Amniotic epithelial cell (primary cell): ENCODE data around the gene DBH.

Experiments
- DNase-seq: peaks from one replicate; pipeline ENCODE4 v3.0.0-alpha.2; 2010; ENCODE audit warnings: low read depth

Gene DBH

DNA sequence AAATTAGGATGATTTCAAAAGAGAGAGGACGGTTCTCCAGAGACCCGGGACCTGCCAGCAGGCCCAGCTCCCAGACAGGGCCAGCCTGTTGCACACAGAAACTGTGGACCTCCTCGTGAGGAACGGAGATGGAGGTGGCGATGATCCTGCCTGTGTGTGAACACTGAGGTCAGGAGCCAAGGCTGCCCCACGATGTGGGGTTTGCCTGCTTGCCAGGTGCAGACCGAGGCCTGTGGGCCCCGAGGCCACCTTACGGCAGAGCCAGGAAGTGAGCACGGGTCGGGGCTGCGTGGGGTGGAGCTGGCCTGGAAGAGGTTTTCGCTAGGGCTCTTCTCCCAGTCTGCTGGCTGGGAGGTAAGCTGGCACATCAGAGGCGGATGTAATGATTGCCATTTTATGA lies 31.3 kb upstream of the DBH start:
- DNase-seq = no peak

DNA sequence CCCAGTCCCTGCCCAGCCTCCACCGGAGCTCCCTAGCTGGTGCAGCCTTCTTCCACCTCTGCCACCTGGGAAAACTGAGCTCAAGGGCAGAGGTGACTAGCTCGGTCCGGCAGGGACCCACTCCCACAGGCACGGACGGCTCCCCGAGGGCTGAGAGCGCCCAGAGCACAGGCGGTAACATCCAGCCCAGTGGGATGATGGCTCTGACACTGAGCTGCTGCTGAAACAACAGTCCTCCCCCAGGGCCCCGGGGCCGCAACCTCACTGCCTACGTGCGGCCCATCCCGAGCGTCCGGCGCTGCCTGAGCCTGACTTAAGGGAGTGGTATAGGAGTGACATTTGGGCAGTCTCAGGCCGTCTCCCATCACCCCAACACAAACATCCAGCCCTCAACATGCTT lies 30.7 kb upstream of the DBH start:
- no peak for DNase-seq

DNA sequence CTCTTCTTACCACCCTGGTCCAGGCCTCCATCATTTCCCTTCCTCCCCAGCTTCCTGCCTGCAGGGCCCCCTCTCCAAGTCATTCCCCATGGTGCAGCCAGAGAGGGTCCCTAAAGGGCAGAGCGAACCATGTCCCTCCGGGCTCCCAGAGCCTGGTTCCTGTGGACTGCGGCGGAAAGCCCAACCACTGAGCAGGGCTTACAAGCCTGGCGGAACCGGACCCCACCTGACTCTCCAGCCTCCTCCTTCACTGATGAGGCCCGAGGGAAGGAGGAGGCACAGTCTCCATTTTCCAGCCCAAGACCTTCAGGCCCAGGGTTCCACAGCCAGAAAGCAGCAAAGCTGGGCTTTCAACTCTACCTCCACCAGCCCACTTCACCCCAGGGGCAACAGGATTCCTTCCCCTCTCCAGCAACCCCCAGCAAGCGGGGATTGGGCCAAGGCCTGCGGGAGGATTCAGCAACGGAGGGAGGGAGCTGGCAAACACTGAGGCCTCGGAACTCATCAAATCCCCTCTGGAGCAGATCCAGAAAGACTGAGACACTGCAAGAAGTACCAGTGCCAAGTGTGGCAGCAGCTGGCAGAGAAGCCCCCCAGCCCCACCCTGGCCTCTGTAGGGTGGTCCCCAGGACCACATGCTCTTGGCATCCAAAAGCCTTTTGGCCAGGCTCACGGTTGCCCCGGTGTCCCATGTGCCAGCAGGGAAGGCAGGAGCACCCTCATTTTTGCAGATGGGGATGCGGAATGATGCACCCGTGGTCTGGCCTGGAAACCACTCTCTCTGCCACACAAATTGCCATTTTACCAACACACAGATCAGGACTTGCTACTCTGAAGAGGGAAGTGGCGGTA lies 30.1 kb upstream of the DBH start:
- no peak for DNase-seq

DNA sequence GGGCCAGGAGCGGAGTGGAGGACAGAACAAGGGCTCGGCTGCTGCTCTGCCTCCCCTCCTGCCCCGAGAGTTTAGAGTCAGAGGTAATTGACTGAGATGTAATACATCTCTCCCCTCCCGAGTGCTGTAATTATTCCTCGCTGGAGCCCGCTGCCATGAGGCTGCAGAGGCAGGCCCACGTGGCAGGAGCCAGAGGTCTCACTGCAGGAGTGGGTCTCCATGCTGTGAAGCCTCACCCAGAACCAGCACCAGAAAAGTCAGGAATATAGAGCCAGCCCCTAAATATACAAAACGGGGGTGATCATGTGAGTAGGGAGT lies 29.5 kb upstream of the DBH start:
- no peak for DNase-seq

DNA sequence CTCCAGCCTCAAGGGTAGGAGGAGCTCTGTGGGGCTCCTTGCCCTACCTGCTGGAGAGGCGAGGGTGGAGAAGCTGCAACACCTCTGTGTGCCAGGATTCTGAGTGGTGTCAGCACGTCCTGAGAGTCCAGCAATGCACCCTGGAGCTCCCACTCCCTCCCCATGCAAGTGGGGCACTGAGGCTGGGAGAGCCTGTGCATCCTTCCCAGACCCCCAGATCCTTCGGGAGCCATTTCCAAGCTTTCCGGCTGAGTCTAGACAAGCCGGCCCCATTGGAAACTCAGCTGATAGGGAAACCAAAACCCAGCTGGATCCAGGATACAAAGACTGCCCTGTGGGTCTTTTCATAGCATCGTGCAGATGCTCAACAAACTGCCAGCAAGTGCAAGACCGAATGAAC lies 28.8 kb upstream of the DBH start:
- DNase-seq = no peak

DNA sequence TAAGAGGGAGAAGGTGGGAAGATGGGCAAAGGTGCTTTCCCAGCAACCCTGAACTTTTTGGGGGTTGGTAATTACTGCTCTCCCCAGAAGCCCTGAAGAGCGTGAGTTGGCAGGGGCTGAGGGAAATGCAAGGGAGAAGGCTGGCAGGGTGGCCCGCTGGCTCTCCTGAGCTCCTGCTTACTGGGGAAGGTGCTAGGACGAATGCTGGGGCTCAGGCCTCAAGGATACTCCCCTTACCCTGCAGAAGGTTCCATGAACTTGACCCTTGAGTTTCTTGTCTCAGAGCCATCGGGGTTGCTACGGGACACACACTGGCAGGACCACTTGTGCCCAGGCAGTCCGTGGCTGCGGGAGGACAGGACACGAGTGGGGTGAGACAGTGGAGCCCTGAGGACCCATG lies 28.2 kb upstream of the DBH start:
- DNase-seq = no peak

DNA sequence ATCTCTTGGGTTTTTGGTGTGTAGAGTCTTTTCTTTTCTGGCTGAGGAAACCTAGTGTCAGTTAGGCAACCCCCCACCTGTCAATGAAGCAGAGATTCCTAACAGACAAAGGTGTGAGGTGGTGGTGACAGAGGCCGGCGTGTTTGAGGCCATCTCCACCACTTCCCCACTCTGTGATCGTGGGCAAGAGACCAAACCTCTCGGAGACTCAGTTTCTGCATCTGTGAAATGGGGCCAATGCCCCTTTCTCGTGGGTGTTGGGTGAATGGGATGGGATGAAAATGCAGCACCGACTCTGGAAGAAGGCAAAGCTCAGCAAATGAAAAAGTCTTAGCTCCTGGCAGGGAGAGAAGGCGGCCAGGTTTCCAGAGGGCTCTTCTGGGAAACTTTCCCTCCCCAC lies 27.8 kb upstream of the DBH start:
- DNase-seq = no peak

DNA sequence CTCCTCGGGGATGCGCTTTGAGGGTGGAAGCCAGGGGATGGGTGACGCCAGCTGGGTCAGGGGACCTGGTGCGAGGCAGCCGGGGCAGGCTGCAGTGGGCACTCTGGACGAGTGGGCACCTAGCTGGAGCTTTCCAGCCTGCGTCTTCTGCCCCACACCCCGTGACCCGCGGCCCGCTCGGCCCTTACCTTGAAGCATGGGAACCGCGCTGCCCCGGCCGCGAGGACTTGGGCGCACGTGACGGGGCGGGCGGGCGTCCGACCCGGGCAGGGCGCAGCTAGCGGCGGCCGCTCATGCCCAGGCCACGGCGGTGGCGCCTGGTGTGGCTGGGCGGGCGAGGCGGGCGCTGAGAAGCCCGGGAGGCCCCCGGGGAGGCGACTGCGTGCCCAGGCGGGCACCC lies 27.3 kb upstream of the DBH start:
- DNase-seq = no peak

DNA sequence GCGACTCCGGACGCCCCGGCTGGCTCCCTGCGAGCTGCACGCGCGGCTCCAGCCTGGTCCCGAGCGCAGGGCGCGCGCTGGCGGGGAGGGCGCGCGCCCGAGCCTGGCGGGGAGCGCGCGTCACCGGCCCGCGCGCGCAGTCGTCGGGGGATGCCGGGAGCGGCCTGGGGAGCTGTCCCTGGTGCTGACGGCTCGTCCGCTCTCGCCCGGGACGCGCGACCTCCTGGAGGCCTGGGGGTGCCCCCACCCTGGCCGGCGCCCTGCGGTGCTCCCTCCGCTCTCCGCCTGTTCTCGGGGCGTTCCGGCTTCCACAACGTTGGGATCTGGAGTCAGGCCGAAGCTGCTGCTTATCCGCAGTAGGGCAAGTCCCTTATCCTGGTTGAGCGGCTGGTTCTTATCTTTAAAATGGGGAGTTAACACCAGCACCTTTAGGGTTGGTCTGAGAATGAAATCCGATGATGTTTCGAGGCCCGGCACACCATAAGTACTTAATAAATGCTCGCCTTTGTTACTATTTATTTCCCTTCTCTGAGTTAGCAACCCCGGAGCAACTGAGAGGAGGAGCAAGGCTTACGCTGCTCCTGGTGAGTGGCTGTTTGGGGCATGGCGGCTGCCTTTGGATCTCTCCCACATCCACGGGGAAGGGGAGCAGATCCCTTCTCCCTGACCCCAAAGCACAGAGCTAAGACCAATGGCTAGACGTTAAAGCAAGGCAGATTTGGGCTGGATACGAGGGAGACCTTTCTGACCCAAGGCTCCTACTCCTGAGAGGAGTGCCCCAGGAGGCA lies 26.7 kb upstream of the DBH start, which contains the start of gene FAM163B:
Gene FAM163B, minus strand, starts transcription at position 79 of the 788 bp plus-strand sequence. CDS start 29,166 bp downstream, outside the sequence.
- peak; percentile 42 for DNase-seq

DNA sequence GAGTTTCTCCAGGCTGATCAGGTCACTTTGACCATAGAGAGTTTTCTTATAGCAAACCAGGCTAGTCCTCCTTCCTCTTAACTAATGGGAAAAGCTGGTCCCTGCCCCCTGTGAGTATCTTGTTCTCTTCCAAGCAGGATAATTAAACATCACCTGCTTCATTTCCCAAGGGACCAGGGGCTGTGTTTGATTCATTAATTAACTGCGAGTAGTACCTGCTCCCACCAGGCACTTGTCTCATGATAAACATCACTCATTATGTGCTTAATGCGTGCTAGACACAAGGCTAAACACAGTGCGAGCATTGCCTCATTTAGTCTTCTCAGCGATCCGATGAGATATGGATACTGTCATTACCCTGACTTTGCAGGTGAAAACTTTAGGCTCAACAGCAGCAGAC lies 25.3 kb upstream of the DBH start:
- DNase-seq = no peak

DNA sequence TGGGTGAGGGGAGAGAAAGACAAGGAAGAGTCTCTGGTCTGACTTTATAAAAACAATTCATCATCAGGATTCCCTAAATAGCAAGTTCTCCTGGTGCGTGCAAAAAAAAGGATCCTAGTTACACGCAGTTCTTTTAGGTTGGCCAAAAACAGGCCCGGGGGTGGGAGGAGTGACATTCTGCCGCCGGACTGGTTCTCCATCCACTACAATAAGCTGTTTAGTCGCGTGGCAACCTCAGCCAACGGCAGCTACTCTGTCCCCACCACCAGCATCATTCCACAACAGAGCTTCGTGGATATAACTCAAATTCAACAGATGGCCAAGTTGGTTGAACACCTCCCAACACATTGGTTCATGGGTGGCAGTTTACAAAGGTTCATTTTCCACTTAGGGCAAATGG lies 24.1 kb upstream of the DBH start:
- no peak for DNase-seq

DNA sequence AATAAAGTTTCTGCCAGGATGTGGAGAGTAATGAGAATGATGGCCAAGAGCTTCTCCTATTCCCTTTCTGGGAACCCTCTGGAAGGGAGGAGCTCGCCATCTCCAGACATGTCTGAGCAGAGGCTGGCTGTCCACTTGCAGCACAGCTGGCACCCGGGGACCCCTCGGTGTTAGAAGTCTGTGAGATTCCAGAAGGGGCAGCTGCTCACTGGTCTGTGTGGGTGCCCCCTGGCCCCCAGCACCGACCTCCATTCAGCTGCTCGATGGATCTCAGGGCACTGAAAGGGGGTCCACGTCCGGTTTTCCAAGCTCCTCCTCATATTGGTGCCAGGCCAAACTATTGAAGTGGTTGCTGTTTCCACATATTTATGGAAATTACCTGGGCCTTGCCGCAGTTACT lies 23.3 kb upstream of the DBH start:
- DNase-seq = no peak

DNA sequence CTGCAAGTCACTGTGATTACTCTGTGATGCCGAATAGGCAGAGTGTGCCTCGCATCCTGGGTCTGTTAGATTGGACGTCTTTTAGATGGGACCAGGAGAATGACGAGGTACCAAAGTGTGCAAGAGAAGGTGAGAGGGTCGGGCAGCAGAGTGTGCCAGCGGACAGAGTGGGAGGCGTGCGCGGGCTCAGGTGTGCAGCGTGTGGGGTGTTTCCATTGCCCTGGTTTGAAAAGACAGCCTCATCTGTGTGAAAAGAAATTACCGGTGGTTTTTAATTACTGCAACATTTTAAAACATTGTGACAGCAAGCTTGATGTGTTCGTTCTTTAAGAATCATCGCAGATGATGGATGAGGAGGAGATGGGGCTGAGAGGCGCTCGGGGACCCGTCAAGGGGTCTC lies 22.7 kb upstream of the DBH start:
- DNase-seq = no peak

DNA sequence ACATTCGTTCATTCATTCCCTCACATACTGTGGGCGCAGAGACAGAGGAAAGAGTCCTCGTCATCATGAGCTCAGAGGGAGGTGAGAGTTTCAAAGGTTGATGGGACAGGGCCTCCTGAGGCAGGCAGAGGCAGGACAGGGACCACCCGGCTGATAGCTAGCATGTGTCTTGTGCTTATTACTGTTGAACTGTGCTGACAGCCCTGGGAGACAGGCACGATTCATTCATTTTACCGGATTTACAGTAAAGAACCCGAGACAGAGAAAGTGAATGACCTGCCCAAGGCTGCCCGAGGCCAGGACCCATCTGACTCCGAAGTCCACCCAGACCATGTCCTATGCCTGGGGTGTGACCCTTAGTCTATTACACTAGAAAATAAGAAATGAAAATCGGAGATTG lies 22.1 kb upstream of the DBH start:
- no peak for DNase-seq

DNA sequence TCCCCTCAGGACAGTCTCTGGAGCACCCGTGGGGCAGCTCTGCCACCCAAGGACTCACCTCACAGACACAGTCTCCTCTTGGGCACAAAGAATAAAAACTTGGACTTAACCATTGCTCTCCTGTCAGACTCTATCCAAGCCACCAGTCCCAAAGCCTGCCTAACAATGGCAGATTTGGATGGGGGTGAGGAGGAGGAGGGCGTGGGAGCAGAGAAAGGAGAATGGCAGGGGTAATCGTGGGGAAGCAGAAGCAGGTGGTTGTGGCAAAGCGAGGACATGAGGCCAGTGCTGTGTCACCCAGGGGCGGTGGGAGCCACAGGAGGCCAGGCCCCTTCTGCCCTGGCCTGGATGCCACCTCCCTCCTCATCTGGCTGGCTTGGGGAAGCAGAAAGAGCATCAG lies 21.5 kb upstream of the DBH start:
- DNase-seq = no peak

DNA sequence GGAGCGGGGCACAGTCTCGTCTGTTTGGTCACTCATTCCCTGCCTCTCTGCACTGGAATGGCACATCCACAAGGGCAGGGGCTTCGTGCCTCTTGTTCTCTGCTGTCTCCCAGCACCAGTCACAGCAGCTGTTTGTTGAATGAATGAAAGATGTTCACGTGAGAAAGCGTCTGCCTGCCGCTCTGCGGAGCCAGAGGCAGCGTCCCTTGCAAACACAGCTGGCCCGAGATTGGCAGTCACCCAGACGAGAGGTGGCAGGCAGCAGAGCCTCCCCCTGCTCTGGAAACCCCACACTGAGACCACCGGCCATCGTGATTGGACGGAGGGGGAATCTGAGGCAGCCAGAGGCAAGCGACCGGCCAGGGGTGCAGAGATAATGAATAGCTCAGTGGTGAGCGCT lies 21.0 kb upstream of the DBH start:
- no peak for DNase-seq

DNA sequence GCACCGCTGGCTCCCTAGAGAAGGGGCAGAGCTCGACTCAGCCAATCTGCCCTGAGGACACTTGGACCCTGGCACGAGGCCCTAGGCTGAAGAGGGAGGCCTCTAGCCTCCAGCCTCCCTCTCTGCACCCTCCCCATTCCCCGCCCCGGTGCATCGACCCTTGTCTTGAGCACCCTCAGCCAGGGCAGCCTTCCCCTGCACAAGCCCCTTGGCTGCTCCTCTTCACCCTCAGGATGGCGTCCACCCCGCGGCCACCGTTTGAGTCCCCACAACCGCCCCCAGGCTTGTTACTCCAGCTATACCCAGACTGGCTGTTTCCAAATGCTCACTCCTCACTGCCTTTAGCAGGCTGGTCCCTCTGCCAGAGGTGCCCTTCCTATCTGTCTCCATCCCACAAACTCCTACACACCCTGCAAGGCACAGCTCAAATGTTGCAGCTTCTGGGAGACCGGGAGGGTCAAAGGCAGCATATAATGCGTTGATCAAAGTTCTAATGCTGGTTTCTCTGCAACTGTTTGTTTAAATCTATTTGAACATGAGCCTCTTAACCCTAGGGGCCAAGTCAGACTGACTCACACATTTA lies 20.5 kb upstream of the DBH start:
- no peak for DNase-seq

DNA sequence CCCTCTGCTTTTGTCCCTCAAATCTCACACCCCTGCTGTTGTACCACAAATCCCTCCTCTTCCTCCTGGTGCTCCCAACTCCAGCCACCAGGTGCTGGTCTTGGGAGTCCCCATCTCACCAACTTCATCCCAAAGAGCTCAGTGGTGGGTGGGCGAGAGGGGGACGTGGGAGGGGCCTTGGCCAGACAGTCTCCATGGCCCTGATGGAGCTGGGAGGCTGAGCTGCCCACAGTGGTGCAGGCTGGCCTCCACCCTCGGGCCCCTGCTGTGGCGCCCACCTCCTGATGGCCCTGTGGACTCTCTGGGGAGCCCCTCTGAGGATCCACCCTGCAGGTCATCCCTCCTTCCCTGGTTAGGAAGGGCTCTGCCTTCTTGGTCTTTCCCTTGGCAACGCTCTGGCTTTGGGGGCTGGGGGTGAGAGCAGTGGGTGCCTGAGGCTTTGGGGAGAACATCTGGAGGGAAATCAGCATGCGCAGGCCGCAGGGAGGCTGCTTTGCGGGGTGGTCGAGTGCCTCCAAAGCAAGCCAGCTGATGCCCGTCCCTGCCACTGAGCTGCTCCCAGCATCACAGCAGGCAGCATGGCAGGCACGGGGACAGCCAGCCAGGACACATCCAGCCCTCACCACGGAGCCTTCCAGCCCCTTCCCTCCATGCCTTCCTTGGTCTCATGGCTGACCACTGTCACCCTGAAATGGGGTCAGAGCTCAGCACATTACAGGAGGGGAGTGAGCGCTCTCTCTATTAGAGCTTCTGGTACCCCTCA lies 19.3 kb upstream of the DBH start:
- DNase-seq = no peak

DNA sequence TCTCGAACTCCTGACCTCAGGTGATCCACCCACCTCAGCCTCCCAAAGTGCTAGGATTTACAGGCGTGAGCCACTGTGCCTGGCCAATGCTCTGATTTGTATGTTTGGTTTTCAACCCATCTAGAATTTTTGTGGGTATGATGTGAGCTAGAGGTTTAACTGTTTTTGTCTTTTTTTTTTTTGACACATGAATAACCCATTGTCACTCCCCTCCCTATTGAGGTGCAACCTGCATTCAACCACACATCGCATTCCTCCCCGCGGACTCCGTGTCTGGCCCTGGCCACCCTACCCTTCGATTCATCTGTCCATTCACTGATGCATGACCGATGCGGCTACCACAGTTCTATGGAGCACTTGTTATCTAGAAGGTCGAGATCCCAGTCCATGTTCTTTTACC lies 17.4 kb upstream of the DBH start:
- DNase-seq = no peak

DNA sequence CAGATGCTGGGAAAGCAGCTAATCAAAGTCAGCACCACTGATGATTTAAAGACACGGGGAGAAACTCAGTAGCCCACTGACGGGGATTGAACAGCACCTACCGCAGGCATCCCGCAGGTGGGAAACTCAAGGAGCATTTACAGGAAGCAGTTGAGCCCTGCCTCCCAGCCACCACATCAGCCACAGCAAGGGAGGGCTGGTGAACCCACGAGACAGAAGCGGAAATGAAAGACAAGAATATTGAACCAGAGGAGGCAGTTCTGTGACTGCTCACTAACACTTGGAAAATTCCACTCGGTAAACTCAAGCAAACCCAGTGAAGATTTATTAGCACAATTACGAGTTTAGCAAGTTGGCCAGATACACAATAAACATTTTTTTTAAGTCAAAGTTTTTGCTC lies 16.4 kb upstream of the DBH start:
- DNase-seq = no peak

DNA sequence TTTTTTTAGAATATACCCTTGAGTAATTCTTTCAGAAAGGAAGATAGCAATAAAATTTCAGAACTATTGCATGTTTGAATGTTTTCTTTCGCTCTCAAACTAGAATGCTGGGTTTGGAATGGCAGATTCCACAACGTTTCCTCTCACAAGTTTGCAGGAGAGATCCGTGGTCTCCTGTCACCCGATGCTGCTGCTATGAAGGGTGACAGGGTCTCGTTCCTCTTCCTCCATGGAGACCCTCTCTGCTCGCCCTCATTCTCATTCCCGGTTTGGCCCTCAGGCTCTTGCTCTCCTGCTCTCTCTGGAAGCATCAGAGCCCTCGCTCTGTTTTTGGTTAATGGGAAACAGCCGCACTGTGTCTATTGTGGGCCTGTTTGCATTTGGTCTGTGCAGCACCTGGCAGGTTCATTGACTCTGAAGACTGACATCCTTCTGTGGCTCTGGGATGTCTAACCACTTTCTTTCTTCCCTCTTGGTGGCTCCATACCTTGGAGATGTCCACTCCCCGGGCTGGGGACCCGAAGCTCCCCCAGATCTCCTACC lies 14.4 kb upstream of the DBH start:
- no peak for DNase-seq

DNA sequence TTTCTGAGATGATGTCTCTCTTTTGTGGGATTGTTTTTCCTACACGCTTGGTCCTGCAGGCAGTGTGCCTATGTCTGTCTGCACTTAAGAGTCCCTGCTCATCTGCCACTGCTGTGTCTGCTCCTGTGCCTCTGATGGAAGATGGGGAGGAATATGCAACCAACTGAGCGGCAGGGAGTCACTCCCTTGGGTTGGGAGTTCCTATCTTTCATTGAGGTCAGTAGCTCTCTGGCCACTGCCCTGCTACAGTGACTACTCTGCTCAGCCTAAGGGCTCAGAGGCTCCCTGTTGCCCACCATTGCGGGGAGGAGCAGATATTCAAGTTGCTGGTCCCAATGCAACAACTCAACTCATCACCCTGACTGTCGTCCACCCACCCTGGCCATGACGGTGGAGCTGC lies 13.6 kb upstream of the DBH start:
- no peak for DNase-seq
